ENCODE measurements around the gene AKAP11.
A peak's percentile ranks its signal among the peaks of the same experiment; 100 is the strongest.

Gene AKAP11

DNA sequence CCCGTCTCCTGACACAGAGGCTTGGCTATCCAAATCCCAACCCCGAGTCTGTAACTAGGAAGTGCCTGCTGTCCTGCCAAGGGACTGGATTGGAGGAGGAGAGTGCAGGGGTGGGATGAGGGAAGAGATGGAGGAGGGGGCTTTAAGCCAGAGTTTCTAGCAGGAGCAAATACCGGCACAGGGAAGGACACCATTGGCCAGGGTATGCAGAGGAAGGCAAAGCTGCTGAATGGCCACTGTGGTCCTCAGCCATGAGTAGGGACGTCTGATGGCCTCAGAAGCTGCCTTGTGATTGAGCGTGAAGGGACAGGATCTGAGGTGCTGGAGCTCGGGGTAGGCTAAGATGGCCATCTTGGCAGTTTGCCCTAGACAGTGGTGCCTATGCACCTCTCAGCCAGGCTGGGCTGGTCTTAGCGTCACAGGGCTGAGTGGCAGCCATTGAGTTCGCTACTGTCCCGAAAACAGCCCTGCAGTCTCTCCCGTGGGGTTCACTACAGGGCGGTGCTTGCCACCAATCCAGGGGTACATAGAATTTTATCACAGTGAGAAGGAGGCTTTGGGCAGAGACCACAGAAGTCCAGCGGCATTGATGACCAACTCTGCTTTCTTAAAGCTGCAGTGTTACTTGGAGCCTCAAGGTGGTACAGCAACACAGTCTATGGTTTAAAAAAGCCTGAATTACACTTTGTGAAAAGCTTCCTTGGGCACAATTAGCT, 61.8 kb downstream of the AKAP11 start:
- H3K27ac ChIP-seq, result no peak overlapping the region
- no peak for DNase-seq (ENCODE audit: low read depth, low spot score)

DNA sequence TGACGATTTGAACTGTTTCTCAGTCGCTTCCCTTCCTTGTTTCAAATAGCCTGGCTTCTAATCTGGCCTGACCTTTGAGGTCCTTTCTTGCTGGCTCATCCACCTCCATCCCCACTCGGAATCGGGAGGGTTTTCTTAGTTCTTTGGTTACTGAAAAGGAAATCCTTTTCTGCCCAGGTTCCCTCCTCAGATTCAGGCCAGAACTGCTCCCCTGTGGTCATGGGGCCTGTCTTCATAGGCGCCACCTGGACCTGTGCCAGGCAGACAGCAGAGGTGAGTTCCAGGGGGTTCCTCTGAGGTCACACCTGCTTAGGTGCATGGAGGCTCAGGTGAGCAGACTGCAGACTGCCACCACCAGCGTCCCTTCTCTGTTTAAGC, 62.4 kb downstream of the AKAP11 start:
- DNase-seq (ENCODE audit: low read depth, low spot score), result no peak
- H3K27ac ChIP-seq, result no peak overlapping the region

DNA sequence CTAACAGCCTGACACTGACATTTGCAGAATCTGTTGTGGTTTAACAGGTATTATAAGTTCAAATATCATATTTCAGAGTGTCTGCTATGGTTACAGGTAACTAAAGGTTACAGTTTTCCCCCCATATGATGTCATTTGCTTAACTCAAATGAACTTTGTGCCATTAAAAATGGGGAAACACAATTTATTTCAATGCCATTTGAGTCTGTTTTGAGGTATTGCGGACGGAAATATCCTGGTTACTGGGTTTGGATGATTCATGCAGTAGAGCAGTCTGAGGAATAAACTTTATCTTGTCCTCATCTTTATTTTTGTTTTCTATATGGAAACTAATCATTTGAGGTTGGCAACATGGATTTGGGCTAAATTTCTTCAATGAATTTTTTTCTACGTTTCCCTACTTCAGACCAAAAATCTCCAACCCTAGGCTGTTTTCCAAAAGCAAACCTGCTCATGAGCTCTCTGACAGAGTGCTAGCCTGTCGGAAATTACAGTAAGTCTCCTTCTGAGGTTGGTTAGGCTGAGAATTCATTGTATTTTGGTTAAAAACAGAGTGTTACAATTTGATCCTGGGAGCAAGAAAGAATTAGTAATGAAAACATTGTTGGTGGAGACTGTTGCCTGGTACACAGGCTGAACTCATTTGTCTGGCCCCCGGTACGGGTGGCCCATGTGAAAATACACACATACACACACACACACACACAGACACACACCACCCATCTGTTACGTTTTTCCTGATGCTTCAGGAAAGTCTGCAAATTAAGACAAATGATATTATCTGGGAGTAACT, 66.1 kb downstream of the AKAP11 start:
- DNase-seq (ENCODE audit: low read depth, low spot score), result no peak
- H3K27ac ChIP-seq, result no peak overlapping the region

DNA sequence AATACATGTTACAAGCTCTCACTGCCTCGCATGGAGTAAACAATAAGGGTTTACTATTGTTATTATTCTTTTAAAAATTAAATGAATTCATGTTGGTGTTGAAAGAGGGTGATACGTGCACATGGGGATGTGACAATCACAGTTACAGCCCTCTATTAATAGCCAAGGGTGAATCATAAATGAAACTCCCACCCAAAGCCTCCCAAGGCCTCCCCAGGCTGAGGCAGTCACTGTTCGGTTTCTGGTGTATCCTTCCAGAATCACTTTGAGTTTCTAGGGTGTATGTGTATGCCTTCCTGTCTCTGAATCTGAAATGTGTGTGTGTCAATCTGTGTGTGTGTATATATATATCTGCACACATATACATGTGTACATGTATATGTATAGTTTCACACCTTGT, 73.4 kb downstream of the AKAP11 start:
- no peak for DNase-seq (ENCODE audit: low read depth, low spot score)
- H3K27ac ChIP-seq, result no peak overlapping the region

DNA sequence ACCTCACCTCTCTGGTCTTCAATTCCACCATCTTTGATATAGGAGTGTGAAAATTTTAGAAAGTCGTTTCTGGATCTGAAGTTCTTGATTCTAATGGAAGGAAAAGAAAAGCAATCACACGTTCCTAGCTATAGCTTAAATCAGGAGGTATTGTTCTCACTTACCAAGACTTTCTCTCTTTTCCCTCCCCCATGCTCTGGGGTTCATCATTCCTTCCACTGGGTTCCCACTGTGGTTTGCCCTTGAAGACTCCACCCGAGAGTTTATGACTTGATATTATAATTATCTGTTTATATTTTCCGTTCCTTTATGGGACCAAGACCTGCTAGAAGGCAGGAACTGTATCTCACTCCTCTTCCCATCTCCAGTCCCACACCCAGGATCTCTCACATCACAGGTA, 76.6 kb downstream of the AKAP11 start:
- DNase-seq (ENCODE audit: low read depth, low spot score), result no peak
- H3K27ac ChIP-seq, result no peak overlapping the region

DNA sequence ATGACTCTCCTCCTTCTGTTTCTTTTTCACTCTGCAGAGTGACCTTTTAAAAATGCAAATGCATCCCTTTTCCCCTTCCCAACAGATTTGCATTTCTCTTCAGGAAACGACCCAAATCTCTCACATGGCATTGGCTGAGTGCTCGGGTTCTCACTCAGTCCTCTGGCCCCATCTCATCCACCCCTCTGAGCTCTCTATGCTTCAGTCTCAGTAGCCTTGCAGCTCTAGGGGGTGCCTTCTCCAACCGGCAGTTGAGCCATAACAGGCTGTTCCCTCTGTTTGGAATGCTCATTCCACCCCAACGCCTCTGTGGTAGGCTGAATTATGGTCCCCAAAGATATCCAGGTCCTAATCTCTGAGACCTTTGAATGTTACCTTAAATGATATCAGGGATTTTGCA, 78.2 kb downstream of the AKAP11 start:
- DNase-seq (ENCODE audit: low read depth, low spot score), result no peak
- no peak overlapping the region for H3K27ac ChIP-seq

DNA sequence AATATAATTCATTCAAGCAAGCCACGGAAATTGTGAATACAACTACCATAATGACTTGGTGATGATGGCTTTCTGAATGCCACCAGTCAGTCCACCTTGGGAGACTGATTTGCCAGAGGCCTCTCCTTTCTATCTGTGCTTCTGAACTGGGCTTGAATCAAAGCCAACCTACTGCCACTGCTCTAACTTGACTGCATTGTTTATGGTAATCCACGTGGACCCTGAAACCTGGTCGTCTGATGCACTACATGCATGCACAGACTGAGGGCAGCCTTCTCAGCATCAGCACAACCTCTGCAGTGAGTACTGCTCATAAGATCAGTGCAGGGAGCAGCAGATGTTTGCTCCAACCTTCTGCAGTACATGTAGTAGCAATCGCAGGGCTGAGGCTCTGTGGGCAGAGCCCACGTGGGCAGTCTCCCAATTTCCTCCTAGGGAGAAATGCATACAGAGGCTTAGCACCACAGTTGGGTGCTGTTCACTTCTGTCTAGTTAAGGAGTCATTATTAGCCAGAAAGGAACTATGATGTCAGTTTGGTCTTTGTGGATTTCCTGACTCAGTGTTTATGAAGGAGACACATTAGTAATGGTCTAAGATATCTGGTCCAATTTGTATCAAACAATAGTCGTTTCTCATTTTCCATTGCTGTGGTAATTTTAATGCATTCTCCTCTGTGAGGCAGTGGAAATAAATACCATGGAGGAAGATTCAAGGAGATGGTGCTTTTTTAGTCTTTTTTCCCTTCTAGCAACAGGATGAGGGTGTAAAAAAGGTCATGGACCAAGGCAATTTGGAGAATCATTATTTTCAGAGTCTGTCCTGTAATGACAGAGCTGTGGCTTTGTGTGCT, 82.5 kb downstream of the AKAP11 start:
- DNase-seq (ENCODE audit: low read depth, low spot score), result peak; percentile 36
- no peak overlapping the region for H3K27ac ChIP-seq

DNA sequence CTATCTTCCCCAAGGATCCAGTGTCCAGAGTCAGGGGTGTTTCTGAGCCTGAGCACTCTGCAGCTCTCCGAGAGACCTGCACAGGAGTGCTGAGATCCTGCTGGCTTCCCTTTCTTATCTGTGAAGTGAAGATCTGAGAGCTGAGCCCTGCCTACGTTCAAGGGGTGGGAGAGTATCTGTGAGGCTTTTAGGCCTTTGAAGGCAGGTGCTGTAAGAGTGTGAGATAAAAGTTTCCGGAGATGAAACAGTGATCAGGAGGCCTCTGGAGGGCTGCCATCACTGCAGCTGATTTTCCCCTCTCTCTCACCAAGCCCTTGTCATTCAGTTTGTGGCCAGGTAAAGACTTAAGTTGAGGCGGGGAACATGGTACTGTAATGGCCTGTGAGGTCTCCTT, 83.1 kb downstream of the AKAP11 start:
- H3K27ac ChIP-seq, result no peak overlapping the region
- DNase-seq (ENCODE audit: low read depth, low spot score), result no peak

DNA sequence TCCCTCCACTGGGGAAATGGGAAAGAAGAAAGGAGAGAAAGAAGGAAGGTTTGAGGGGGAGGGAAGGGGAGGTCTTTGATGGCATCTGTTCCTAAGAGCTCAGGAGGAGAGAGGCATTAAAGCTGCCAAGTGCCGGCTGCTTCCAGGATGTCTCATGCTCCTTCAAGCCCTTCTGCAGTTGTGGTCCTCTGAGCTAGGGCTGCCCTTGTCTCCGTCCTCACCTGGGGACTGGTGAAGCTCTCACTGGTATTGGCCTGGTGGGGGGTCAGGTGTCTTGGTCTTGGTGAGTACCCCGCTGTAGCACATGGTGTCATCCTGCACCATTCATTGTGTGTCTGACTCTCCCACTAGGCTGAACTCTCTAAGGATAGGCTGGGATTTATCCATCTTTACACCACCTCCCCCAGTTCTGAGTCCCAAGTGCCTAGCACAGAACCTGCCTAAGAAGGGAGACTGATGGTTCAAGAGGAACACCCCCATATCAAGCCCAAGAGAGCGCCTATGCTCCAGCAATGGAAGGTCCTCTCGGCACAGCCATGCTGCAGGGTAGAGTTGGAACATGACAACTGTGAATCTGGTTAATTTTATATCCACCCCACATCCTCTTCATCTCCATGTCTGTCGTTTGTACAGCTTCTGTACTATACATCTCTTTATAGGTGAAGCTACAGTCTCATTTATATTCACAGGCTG, 83.7 kb downstream of the AKAP11 start:
- H3K27ac ChIP-seq, result no peak overlapping the region
- no peak for DNase-seq (ENCODE audit: low read depth, low spot score)

DNA sequence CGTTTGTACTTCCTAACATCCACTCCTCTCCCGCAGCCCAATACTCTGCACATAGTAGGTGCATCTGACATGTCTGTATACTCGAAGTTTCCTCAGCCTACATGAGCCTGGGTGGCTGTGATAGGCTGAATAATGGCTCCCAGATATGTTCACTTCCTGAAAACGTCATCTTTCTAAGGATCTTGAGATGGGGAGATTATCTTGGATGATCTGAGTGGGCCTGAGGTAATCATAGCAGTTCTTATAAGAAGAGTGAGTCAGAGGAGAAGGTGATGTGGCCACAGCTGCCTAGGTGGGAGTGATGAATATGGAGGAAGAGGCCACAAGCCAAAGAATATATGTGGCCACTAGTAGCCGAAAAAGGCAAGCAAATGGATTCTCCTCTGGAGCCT, 84.2 kb downstream of the AKAP11 start:
- no peak overlapping the region for H3K27ac ChIP-seq
- DNase-seq (ENCODE audit: low read depth, low spot score), result no peak

DNA sequence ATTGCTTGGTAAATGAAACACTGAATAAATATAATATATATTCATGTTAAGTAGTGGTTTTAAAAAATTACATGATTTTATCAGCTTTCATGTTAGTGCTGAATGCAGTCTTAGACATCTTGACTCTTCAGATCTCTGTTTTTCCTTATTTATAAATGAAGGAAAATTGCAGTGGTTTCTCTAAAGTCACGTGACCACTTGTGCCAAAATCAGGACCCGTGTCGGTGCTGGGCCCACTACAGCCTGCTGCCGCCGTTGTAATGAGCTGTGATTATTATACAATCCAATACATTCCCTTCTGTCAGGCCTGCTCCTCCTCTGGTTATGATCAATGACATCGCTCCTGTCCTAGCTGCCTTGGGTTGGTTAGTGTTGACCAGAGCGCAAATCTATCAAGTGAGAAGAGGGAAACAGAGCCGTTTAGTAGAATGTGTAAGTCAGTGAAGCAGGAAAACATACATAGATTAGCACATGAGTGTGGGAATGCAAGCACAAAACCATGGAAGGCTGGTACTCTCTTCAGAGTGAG, 88.2 kb downstream of the AKAP11 start:
- no peak overlapping the region for H3K27ac ChIP-seq
- DNase-seq (ENCODE audit: low read depth, low spot score), result no peak

DNA sequence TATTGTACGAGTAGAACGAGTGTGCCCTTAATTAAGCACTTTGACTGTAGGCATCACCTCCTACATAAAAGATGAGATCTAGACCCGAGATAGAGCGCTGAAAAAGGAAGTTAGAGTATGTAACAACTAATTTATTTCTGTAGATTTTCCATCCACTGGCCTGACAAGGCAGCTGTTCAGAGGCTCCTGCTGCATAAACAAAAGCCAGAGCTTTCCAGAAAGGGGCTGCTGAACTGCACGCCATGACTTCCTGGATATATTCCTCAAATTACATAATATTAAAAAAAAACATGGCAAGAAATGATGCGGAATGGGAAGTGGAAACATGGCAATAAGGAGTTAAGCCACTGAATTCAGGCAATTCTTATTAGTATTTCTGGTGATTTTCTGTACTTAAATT, 89.7 kb downstream of the AKAP11 start:
- DNase-seq (ENCODE audit: low read depth, low spot score), result no peak
- H3K27ac ChIP-seq, result no peak overlapping the region

DNA sequence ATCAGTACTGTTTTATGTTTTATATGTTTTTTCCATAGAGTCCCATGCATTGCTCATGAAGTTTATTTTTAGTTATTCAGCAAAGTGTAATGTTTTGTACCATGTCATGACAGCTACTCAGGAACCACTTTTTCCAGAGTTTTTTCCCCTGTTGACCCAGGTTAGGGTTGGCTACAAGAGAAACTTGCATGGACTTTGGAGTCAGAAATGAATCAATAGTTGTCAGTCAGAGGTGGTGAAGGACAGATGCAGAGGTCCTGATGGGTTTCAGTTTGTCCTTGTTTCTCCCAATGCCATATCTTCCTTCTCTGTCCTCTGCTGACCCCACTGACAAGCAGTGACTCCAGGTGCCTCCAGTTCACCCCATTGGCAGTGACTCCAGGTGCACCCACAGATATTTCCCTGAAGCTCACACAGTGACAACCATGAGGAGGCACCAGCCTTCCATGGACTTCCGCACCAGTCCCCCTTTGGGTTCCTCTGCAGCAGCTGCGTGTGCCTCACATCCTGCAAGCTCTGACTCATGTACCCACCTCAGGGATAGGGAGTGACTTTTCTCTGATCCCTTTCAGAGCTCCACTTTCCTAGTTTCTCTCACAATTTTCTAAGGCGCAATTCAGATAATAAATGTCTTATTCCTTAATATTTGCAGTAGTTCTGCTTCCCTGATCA, 92.1 kb downstream of the AKAP11 start:
- no peak for DNase-seq (ENCODE audit: low read depth, low spot score)
- H3K27ac ChIP-seq, result peak overlapping the region; percentile 47

DNA sequence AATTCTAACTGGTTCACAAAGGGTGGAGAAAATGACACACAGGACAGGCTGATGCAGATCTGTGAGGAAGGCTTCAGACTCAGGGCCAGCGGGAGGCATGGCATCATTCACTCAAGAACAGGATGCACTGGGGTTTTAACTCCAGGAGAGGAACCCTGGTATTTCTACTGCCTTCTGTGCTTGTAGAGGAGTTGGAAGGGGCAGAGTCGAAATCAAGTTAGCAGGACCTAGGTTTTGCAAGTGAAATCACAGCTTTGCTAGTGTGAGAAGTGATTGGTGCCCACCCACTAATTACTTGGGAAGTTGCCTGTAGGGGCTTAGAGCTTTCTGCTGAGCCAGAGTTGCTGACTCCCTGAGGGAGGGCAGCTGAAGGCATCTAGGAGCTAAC, 92.7 kb downstream of the AKAP11 start:
- no peak for DNase-seq (ENCODE audit: low read depth, low spot score)
- peak overlapping the region; percentile 47 for H3K27ac ChIP-seq

DNA sequence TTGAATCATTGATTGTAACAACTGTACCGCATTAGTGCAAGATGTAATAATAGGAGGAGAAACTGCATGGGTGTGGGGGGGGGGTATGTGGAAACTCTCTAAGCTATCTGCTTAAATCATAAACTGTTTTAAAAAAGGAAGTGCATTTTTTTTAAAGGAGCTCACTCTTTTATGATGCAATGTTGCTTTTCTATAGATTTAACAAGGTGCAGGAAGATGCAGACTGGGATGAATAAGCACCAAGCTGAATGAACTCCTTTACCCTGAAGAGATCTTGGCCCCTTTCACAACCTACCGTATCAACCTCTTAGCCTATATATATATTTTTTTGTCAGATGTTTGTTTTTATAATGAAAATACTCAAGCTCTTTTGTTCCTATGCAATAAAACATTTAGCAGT, 95.9 kb downstream of the AKAP11 start:
- no peak for DNase-seq (ENCODE audit: low read depth, low spot score)
- H3K27ac ChIP-seq, result peak overlapping the region; percentile 11

DNA sequence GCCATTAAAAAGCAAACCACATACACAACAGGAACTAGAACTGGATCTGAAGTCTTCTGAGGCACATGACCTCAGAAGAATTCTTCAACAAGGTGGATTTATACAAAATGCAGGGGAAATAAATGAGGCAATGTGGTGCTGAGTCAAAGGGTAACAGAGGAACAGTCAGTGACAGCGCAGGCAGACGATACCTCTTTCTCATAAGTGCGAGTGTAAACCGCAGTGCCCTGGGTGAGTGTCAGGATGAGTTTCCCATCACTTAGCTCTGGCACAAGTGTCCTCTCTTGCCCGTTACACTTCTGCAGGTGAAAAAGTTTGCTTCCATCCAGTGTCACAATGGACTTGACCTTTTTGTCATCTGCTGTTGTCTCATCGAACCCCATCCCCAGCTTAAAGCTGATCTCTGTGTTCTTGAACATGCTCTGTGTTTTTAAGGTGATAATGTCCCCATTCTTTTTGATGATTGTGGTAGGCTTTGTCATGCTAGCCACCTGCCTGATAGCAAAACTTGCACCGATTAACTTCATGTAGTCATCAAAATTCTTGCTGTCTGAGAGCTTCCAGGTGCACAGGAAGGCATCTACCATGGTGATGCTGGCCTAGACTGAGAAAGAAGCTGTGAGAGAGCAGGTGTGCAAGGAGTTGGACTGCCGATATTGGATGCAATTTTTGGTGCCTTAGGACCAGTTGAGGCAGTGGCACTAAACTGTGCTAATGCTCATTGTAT, 97.3 kb downstream of the AKAP11 start:
- H3K27ac ChIP-seq, result no peak overlapping the region
- DNase-seq (ENCODE audit: low read depth, low spot score), result no peak

DNA sequence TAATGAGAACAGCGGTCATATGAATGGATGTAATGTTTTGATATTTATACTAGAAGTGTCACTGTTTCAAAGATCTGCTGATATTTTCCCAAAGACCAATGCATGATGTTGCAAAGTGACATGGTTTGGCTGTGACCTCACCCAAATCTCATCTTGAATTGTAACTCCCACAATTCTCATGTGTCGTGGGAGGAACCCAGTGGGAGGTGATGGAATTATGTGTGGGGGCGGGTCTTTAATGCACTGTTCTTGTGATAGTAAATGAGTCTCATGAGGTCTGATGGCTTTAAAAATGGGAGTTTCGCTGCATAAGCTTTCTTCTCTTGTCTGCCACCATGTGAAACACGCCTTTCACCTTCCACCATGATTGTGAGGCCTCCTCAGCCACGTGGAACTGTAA, 98.3 kb downstream of the AKAP11 start:
- DNase-seq (ENCODE audit: low read depth, low spot score), result no peak
- no peak overlapping the region for H3K27ac ChIP-seq

Measured in epithelial cell of prostate (primary cell).